HG02981 (cell line): Measurements from ENCODE around the gene PHF21B.
"Not testable (repeated sequence)": the region's sequence is repeated elsewhere in the genome, so short reads cannot be mapped to it uniquely, and the experiment has no call there.

Experiments used
- ATAC-seq: cut with Tn5 transposase; IDR thresholded peaks from one replicate; pipeline ENCODE4 v1.9.1; 2021; ENCODE audit warnings: mild to moderate bottlenecking, moderate library complexity; ENCODE audit not compliant: unreplicated experiment

The PHF21B gene

DNA sequence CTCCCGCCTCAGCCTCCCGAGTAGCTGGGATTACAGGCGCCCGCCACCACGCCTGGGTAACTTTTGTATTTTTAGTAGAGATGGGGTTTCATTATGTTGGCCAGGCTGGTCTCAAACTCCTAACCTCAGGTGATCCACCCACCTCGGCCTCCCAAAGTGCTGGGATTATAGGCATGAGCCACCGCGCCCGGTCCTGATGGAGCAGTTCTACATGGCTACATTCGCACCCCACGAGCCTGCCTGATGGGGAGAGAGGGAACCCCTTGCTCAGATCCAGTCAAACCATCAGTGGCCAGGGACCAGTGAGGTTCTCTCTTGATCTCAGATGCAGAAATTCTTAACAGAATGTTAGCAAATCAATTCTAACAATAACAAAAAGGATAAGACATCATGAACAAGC lies 88.0 kb downstream of the PHF21B start:
- not testable (repeated sequence) for ATAC-seq

DNA sequence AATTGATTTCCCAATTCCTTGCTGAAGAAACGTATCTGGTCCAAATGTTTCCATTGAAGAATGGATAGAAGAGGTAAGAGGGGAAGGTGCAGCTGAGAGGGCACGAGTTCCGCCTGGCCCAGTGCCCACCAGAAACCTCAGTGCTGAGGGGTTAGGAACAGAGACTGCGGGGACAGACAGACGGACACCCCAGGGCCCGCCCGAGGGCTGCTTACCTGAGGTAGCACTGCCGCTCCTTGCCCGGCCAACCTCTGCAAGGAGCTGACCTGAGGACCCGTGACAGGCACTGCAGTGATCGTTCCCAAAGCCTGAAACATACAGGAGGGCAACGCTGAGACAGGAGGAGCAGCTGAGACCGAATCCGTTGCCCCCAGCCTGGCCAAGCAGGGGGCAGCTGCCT lies 89.6 kb downstream of the PHF21B start:
- ATAC-seq = no peak

DNA sequence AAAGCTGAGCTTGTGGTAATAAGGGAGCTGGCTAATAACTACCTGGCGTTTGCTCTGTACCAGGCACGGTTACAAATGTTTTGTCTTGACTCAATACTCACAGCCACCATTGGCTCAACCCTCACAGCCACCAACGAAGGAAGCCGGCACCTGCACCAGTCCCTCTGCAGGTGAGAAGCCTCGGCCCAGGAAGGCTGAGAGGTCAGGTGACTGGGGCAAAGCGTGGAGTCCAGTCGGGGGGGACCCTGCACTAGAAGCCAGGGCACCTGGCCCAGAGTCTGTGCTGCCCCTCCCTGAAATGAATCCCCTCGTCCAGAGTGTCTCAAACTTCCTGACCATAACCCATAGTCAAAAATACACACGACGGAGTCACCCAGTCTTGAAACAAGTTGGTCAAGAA lies 90.1 kb downstream of the PHF21B start:
- ATAC-seq = no peak

DNA sequence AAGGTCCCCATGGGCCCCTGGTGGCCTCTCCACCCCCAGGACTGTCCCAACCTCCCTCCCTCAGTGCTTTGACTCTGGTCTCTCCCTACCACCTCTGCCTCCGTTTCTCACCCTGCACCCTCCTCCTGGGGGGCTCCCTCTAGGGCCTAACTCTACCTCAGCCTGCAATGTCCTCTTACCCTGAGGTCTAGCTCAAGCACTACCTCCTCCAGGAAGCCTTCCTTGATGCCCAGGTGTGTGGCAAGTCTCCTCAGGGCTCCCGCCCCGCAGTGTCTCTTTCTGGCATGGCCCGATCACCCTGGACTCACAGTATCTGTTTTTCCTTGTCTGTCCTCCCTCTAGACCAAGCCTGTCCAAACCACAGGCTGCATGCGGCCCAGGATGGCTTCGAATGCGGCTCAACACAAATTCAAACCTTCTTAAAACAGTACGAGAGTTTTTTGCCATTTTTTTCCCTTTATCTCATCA lies 90.8 kb downstream of the PHF21B start:
- ATAC-seq = no peak

DNA sequence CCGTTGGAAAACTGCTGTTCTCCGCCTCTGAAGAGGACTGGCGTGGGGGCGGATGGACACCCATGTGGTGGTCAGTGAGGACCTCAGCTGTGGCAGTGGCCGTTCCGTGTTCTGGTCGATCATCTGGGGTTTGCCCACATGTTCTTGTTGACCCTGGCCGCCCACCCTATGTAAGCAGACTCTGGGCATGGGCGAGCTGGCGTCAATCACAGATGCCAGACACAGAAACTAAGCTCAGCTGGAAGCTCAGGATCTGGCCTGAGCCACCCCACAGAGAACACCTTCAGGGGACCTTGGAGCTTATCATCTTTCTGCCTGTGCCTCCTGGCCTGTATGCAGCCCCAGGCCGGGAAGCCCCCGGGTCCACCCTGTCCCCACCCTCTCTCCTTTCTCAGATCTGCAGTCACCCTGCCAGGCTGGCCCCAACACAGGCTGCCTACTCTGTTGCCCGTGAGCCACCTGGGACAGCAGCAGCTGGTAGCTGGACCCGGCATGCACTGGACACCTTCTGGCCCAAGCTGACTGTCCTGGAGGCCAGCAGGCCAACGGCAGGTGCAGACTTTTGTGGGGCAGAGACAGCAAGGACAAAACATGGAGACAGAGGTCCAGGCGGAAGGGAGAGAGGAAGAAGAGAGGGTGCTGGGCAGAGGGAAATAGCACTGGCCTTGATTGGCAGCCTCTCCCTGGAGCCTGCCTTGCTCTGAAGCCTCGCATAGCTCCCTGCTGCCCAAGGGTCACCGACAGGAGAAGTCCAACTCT lies 91.5 kb downstream of the PHF21B start:
- ATAC-seq = no peak

DNA sequence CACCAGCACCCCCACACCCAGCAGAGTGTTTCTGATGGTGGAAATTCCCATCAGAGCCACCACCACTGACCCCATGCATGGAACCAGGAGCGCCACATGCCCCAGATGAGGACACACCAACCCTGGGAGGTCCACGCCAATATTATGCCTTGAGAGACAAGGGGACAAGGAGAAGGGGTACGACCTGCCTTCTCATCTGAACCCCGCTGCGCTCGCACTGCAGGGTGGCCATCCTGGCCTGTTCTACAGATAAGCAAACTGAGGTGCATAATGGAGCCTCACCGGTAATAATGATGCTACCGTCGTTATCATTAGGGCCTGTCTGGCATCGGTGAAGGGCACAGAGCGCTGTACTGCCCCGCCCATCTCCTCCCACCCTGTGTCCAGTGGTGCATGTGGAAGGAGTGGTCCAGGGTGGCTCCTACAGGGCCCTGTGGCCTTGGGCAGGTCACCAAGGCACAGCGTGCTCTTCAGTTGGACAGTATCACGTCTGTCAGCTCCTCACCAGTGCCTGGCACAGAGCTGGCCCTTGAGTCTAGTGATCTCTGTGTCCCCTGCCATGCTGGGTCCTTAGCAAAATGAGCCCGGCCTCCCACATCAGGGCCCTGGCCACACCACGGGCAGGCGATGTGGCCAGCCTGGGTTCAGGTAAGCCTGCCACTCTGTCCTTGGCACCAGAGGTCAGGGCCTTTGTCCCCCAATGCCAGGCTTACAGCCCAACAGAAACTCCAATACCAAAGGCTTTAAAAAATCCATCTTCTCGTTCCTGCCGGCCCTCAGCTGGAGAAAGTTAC lies 92.2 kb downstream of the PHF21B start:
- no peak for ATAC-seq

DNA sequence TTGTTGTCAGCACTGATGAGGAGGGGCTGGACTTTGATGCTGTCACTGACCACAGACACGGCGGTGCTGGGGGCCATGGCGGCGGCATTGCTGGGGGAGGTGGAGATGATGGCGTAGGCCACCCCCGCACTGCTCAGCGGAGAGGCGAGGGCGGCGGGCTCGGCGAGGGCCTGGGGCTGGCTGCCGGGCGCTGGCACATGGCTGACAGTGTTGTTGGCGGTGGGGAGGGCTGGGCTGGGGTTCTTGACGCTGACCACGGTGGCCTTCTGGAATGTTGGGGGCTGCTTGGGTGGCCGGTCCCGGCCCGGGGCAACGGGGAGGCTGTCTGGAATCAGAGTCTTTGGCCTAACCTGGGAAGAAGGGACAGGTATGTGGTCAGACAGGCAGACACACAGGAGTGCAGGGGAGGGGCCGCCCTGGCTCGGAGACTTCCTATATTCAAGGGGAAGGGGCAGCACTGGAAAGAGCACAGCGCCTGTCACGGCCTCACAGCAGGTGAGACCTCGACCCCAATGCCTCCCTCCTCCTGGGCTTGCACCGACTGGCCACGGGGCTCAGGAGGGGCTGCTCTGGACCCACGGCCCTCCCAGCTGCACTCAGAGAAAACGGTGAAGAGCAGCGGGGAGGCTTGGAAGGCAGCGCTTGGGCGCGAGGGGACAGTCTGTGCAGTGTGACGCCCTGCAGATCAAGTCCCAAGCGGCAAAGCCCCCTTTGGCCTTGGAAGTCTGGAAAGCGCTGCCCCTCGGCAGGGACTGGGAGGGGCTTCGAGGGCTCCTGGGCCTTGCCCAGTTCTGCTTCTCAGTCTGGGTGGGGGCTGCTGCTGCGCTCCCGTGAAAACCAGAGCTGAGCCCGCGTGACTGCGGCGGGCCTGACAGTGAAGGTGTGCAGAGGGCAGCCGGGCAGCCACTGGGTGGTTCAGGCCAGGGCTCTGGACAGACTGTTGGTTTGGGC lies 93.2 kb downstream of the PHF21B start:
- ATAC-seq = no peak

DNA sequence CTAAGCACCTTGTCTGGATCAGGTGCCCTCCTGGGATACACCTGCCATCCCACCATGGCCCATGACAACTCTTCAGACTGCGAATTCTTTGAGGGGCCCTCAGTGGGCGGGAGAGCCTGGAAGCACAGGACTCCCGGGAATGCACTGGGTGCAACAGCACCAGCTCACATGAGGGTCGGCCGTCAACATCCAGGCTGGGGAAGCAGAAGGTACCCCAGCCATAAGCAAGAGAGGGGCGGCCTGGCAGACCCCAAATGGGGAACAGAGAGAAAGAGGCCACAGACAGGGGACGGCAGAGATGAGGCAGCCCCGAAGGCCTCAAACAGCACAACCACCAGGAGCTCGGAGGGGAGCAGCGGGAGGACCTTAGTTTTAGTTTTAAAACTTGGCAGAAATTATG lies 94.4 kb downstream of the PHF21B start:
- no peak for ATAC-seq

DNA sequence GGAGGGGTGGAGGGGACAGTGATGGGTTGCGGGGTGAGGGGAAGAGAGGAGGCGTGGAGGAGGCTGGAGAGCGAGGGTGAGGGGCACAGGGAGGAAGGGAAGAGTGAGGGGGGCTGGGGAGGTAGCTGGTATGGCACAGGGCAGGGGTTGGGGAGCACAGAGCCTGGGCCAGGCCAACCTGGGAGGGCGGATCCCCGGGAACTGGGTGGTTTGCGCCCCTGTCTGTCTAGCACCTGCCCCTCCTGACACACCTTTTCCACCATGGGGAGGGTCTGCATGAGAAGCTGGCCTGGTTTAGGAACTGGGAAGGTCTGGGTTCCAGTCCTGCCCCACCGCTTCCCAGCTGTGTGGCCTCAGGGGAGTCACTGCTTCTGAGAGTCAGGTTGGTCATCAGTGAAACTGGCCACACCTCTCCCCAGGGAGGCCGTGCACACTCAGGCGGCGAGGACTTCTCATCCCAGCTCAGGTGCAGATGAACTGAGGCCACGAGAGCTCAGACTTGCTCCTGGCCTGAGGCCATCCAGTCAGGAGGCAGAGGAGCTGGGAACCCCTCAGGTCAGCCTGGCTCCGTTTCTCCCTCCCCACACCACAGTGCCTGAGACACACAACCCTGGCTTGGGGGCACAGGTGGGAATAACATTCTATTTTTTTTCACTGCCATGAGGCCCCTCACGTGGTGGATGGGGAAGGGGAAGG lies 95.6 kb downstream of the PHF21B start:
- ATAC-seq = no peak

DNA sequence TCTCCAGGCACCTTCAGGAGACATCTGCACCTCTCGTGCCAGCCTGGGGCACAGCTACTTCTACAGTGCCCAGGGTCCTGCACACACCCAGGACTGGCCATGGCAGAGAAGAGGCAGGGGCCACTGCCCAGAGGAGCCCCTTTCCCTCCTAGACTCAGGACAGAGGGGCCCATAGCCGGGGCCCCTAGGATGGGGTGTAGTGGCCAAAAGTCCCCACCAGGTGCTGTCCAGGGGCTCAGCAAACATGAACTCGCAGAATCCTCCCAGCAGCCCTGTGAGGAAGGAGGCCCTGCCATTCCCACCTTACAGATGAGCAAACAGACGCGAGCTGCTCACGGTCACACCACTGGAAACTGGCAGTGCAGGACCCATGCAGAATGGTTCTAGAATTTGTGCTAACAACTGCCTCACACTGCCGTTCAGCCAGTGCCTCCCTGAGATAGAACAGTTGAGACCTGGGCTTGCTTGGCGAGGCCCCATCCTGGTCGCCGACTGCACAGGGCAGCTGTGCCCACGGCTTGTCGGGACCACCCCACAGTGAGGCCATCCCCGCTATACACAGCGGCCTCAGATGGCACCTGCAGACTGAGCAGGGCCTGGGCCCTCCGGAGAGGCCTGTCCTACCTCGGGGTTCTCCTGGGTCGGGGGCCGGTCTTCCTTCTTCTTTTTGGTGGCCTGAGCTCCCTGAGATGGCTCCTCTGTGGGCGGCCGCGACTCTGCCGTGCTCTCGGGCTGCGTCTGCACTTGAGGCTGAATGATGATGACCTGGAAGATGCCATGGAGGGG lies 96.4 kb downstream of the PHF21B start:
- no peak for ATAC-seq

DNA sequence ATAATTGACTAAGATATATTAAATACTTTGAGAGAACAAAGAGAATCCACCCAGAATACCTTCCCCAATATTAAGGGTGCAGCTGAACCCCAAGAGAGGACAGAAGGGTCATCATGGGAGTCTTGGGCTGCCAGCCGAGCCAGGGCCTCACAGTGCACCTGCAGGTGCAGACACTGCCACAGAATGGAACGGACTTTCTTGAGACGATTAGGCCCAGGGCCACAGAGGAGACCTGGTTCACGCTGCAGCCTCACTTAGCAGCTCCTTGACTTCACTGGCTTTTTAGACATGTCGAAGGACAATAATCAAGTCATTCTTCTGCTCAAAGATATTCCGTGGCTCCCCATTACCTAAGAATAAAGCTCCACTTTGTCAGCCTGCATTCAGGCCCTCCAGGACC lies 100.6 kb downstream of the PHF21B start:
- no peak for ATAC-seq

DNA sequence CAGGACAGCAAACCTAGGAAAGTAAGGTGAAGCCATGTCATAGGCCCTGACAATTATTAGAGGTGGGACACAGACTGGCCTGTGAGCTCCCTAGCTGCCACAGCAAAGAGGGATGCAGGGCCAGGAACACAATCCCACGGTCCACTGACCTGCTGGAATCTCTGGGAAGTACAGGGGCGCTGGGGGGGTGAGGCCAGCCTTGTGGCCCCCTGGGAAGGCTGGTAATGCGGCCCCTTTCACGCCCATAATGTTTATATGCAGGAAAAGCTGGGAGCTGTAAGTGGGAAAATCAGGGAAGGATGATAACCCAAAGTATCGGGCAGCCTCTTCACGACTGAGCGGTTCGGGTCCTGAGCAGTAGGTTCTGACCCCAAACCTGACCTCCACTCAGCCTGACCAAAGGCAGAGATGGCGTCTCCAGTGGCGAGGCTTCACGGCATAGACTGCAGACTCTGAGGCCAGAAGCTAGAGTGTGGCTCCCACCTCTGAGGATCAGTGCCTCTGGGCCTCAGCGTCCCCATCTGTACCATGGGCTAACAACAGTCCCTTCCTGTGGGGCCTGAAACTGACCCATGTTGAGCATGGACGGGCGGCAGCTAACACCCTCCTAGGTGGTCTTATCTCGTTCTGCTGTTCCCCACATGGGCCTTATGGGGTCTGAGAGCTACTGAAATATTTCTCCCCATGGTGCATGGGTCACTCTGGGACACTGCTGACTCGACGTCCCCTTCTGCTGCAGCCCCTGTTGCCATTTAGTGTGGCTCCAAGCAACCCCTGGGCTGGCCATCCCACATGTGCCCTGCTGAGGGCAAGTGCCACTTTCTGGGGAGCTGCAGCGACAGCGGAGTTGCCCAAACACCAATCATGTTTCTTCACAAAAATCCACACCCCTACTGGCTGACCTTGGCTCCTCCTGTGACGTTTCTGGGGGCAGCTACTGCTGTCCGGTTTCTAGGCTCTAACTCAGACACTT lies 101.8 kb downstream of the PHF21B start:
- no peak for ATAC-seq

DNA sequence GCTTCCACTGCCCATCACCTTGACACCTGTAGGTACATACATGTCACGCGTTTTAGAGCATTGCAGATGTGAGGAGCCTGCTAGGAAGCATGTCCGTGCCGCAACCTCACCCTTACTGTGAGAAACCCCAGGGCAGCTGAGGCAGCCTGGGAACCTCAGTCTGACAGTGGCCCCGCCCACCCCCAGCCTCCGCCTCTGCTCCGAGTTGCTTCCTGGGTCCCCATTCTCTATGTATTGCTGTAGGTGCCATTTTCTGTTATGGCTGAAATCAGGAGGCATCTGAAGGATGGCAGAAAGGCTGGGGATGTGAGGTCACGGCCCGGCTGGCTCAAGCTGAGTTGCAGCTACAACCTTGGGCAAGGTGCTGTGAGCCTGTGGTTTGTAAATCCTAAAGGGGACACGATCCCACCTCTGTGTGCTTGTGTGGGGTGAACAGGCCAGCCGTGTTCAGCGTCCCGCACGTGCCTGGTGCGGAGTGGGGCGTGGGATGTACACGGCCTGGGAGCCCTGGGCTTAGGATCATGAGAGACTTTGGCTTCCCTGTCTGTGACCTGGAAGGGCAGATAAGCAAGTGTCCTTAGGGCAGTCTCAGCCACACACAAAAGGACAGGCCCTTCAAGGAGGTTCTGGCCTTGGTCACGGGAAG lies 102.7 kb downstream of the PHF21B start:
- no peak for ATAC-seq

DNA sequence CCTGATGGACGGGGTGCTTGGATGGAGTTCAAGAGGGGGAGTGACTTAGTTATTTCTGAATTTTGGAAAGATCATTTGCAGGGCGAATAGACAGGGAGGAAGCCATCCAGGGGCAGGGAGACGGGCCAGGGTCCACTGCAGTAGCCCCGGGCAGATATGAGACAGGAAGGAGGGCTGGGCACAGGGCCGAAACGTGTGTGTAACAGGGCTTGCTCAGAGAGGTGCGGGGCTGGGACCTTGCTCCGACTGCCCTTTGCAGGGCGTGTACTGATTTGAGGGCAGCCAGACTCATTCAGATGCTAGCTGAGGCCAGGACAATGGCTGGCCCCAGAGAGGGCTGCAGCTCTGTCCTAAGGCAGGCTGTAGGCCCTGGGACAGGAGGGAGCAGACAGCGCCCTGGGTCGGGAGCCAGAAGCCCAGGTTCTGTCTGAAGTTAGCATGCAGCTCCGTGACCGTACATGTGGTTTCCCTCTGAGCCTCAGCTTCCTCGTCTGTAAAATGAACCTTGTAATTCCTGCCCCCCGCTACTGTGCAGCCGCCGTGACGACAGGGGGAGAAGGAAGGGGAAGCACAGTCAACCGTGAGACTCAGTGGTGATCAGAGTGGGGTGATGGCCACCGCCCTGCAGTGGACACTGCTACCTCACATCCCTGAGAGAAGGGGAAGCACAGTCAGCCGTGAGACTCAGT lies 103.4 kb downstream of the PHF21B start:
- no peak for ATAC-seq

DNA sequence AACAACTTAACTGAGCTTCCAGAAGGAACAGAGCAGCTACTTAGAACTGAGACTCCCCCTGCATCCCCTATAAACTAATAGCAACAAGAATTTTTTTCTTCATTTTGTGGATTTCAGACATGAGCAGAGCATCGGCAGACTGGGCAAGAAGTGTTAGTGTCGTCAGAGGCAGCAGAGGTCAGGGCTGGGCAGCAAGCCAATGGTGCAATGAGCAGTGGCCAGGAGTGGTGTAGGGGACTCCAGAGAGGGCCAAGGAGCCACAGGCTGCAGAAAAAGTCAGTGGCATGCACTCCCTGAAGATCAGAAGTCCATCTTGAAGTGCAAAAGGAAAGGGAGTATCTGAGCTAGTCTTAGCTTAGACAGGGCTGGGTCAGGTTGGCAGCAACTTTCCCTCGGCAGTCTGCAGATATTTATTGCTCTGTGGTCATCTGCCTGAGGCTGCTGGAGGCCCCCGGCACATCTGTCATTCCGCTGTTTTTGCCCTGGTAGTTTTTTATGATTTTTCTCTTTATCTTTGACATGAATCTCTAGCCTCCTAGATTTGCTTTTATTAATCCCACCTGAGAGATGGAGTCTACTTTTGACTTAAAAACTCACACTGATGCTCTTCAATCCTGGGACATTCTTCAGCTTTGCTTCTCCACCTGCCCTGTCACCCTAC lies 105.2 kb downstream of the PHF21B start:
- not testable (repeated sequence) for ATAC-seq

DNA sequence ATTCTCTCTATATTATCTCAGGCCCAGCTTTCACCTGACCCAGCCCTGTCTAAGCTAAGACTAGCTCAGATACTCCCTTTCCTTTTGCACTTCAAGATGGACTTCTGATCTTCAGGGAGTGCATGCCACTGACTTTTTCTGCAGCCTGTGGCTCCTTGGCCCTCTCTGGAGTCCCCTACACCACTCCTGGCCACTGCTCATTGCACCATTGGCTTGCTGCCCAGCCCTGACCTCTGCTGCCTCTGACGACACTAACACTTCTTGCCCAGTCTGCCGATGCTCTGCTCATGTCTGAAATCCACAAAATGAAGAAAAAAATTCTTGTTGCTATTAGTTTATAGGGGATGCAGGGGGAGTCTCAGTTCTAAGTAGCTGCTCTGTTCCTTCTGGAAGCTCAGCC lies 106.6 kb downstream of the PHF21B start:
- ATAC-seq = not testable (repeated sequence)

DNA sequence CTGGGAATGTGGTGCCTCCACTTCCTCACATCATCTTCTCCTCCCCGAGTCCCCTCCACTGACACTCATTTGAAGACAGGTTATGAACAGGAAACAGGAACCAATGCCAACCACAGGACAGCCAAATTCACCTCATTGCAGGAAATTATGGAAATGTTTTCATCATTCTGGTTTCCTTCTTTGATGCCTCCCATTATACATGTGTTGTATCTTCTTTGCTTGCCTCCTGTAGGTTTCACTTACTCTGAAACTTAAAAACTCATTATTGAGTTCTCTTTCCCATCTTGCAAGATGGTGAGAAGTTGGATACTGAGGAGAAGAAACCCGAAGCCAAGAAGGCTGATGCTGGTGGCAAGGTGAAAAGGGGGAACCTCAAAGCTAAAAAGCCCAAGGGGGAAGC lies 108.5 kb downstream of the PHF21B start:
- ATAC-seq = no peak
